Activated CD4-positive, alpha-beta T cell treated with anti-CD3 and anti-CD28 coated beads, Interleukin-2, amount 10 ng/mL, durations not matched to agents 24 days and 14 days (primary cell): ENCODE data around the gene CFAP68. TPM values are rescaled to one million over a fixed set of nuclear protein-coding genes. Genes with fewer than 3 reads are reported as not detected.

Experiments
- DNase-seq: peaks from one replicate; pipeline ENCODE4 v3.0.0; 2022
- H3K27ac Mint-ChIP-seq: one replicate; pipeline ENCODE4 v1.8.0; 2022; ENCODE audit warnings: mild to moderate bottlenecking, mixed read lengths
- H3K27me3 Mint-ChIP-seq: one replicate; pipeline ENCODE4 v1.8.0; 2022; ENCODE audit warnings: mixed read lengths
- H3K36me3 Mint-ChIP-seq: one replicate; pipeline ENCODE4 v1.8.0; 2022; ENCODE audit warnings: low read depth, mild to moderate bottlenecking, mixed read lengths
- H3K4me1 Mint-ChIP-seq: one replicate; pipeline ENCODE4 v1.8.0; 2021; ENCODE audit warnings: mixed read lengths
- H3K4me3 Mint-ChIP-seq: one replicate; pipeline ENCODE4 v1.8.0; 2022; ENCODE audit warnings: mild to moderate bottlenecking, moderate library complexity, mixed read lengths
- H3K9me3 Mint-ChIP-seq: one replicate; pipeline ENCODE4 v1.8.0; 2021; ENCODE audit warnings: mixed read lengths
- intact Hi-C: fragments of 100-400 bp; cut with micrococcal nuclease; formaldehyde crosslinking; loops from one replicate; pipeline ENCODE4 v1.15.1; 2023
- total RNA-seq: library from RNA; stranded (reverse); gene quantifications from 2 replicates; pipeline ENCODE4 v1.2.3, GENCODE V29; 2022

CFAP68 gene
- total RNA-seq, 1 donor from 2014 or later = 22.6 TPM

DNA sequence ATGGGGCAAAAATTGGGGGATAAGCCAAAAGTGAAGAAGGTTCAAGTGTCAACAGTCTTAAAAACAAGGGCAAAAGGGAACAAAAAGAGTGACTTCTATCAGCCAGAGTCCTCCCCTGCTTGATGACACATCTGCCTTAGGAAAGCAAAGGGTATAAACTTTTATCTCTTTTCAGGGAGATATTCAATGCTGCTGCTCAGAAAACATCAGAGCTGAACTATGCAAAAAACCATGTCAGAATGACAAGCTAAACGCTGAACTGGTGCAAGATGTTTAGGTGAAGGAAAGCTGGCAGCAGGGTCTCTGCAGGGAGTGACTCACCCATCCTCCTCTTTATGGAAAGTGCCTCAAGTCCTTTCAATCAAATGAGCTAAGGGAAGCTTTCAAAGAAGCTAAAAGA, 32.7 kb upstream of the CFAP68 start:
- peaks cover 28% of the 10 kb centered on the region for H3K36me3 Mint-ChIP-seq
- intact Hi-C loops = no loop called here

DNA sequence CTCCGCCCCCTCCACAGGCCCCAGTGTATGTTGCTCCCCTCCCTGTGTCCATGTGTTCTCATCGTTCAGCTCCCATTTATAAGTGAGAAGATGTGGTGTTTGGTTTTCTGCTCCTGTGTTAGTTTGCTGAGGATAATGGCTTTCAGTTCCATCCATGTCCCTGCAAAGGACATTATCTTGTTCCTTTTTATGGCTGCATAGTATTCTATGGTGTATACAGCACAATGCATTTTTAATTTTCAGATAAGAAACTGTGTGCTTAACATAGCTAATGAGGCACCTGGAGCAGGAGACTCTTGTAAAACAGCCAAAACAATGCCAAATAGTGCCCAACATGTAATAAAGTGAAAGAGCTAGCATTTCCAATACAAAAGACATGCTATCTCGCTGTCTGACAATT, 29.7 kb upstream of the CFAP68 start:
- Mint-ChIP-seq H3K36me3 (peaks cover 38% of the 10 kb centered on the region), H3K4me3 (no peak overlapping the region), H3K27me3 (no peaks in the 10 kb centered on the region), H3K9me3 (no peaks in the 10 kb centered on the region), H3K4me1 (peaks cover 2% of the 10 kb centered on the region), H3K27ac (no peak overlapping the region)
- intact Hi-C loops = no loop called here
- no peak for DNase-seq

More for the DNA sequence above, 32.7 kb upstream of the CFAP68 start:
- Mint-ChIP-seq H3K4me1 (peaks cover 2% of the 10 kb centered on the region), H3K27me3 (no peaks in the 10 kb centered on the region), H3K4me3 (no peak overlapping the region), H3K27ac (no peak overlapping the region), H3K9me3 (no peaks in the 10 kb centered on the region)
- no peak for DNase-seq

DNA sequence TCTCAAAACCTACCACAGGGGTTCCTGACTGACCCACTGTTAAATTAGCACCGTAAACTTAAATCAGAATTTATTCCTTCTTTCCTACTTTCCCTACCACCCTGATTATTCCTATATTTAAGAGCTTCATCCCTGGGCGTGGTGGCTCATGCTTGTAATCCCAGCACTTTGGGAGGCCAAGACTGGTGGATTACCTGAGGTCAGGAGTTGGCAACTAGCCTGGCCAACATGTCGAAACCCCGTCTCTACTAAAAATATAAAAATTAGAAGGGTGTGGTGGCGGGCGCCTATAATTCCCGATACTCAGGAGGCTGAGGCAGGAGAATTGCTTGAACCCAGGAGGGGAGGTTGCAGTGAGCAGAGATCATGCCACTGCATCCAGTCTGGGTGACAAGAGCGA, 28.3 kb upstream of the CFAP68 start:
- peaks cover 46% of the 10 kb centered on the region for H3K36me3 Mint-ChIP-seq

DNA sequence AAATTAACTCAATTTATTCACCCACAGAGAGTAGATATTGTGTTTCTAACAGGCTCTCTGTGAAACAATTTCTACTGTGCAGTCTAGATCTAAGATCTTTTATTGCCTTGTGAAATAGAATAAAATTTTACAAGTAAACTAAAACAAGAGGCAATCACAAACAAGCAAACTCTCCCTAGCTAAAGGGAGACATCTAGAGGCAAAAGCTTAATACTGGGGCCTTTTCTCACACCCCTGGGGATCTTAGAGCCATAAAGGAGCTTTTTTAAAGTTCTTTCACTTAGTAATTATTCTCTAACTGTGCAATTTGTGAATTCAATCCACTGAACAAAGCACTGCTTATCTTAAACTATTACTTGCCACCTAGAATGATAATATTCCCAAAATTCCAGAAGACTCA, 27.7 kb upstream of the CFAP68 start:
- Mint-ChIP-seq H3K9me3 (no peaks in the 10 kb centered on the region), H3K4me1 (peaks cover 2% of the 10 kb centered on the region), H3K4me3 (no peak overlapping the region), H3K27ac (no peak overlapping the region), H3K27me3 (no peaks in the 10 kb centered on the region), H3K36me3 (peaks cover 45% of the 10 kb centered on the region)
- no peak for DNase-seq
- intact Hi-C loops = no loop called here

More for the DNA sequence above, 28.3 kb upstream of the CFAP68 start:
- DNase-seq = no peak
- Mint-ChIP-seq H3K4me3 (no peak overlapping the region), H3K9me3 (no peaks in the 10 kb centered on the region), H3K4me1 (peaks cover 2% of the 10 kb centered on the region), H3K27me3 (no peaks in the 10 kb centered on the region), H3K27ac (no peak overlapping the region)
- intact Hi-C loops = no loop called here

DNA sequence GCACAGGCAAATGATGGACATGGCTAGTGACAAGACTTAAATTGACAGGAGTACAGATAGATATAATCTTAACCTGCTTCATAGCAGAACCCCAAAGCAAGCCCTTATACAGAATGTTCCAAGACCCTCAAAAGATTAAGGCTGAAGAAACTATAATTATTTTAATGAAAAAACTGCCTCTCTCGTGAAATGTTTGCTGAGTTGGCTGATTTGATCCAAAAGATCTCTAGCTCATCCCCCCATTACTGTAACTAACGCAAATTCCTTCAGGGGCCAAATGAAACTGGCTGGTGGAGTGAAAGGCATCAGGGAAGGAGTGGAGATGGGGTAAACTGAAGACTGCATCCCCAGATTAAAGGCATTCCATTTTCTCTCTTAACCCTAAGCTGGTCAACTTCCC, 27.2 kb upstream of the CFAP68 start:
- intact Hi-C loops = no loop called here
- Mint-ChIP-seq H3K36me3 (peaks cover 43% of the 10 kb centered on the region), H3K9me3 (no peaks in the 10 kb centered on the region), H3K4me1 (no peaks in the 10 kb centered on the region), H3K4me3 (no peak overlapping the region), H3K27me3 (no peaks in the 10 kb centered on the region), H3K27ac (no peak overlapping the region)
- no peak for DNase-seq

DNA sequence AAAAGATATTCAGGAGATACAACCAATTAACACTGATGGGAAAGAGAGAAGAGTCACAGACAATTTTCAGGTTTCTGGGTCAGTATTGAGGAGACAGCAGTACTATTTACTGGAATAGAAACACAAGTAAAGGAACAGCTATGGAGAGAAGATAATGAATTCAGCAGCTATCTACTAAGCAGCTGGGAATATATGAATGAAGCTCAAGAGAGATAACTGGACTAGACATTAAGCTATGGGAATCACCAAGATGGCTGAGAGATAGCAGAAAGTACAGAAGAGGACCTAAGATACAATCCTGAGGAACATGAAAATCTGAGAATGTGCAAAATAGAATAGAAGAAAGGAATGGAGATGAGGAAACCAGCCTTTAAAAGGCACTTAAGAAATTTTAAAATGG, 23.8 kb upstream of the CFAP68 start:
- no peak overlapping the region for H3K4me3 Mint-ChIP-seq
- DNase-seq = no peak
- no peaks in the 10 kb centered on the region for H3K4me1 Mint-ChIP-seq
- no peaks in the 10 kb centered on the region for H3K9me3 Mint-ChIP-seq
- H3K36me3 Mint-ChIP-seq = peaks cover 51% of the 10 kb centered on the region
- H3K27me3 Mint-ChIP-seq = no peaks in the 10 kb centered on the region
- no peak overlapping the region for H3K27ac Mint-ChIP-seq
- intact Hi-C loops = no loop called here

DNA sequence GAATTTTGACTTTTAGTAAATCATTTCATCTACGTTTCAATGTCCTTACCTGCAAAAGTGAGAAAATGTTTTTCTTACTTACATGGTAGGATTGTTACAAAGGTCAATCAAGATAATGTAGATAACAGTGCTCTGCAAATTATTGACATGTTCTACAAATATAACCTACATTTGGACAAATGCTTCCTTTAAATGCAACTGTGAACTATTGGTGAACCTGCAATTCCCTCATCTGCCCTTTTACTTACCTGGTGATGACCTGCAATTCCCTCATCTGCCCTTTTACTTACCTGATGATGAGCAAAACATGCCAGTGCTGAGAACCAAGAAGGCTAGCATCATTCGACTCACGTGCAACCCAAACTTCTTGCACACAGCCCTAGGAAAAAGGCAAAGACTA, 19.1 kb upstream of the CFAP68 start:
- intact Hi-C loops = no loop called here
- Mint-ChIP-seq H3K27me3 (no peaks in the 10 kb centered on the region), H3K4me1 (no peaks in the 10 kb centered on the region), H3K27ac (no peak overlapping the region), H3K4me3 (no peak overlapping the region), H3K36me3 (peaks cover 40% of the 10 kb centered on the region), H3K9me3 (no peaks in the 10 kb centered on the region)
- no peak for DNase-seq

DNA sequence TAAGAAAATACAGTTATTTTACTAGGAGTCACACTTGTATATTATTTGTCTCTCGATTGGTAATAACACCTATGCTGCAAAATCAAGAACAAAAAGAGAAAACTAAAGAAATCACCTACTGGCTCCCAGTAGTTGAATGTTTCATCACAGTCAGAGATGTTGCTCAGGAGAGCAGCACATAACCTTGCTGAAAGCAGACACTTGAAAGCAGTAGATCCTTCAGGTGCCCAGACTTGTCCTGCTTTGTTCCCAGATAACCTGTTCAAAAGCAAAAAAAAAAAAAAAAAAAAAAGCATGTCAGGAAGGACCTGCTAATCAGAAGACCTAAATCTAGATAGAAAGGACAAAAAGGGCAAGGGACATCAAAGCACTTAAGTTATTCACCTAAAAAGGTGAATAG, 9.2 kb upstream of the CFAP68 start:
- H3K4me3 Mint-ChIP-seq = peak overlapping the region; percentile 28
- intact Hi-C loops = loop anchor here (2.0 to 10.0 kb wide), 4 partner anchors 57 to 415 kb away; partner anchors contain the start of genes DLAT and SIK2
- no peaks in the 10 kb centered on the region for H3K9me3 Mint-ChIP-seq
- peaks cover 11% of the 10 kb centered on the region for H3K4me1 Mint-ChIP-seq
- H3K27ac Mint-ChIP-seq = no peak overlapping the region
- no peaks in the 10 kb centered on the region for H3K27me3 Mint-ChIP-seq
- H3K36me3 Mint-ChIP-seq = peaks cover 38% of the 10 kb centered on the region
- DNase-seq = no peak

DNA sequence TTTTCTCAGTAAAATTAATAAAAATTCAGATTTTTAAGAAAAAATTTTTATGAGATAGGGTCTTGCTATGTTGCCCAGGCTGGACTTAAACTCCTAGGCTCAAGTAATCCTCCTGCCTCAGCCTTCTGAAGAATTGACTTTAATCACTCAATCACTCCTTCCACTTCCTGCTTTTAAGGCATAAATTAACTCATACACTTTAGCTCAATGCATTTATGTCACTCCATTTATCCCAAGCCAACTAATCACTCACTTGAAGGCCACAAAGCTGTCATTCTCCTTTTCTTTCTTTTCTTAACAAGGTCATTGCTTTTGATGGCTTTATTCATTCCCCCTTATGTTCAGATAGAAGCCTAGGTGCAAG, 8.8 kb upstream of the CFAP68 start:
- H3K4me3 Mint-ChIP-seq = peak overlapping the region; percentile 96
- H3K9me3 Mint-ChIP-seq = no peaks in the 10 kb centered on the region
- peak overlapping the region; percentile 90 for H3K27ac Mint-ChIP-seq
- DNase-seq = no peak
- H3K36me3 Mint-ChIP-seq = peaks cover 36% of the 10 kb centered on the region
- intact Hi-C loops = loop anchor here (2.0 to 10.0 kb wide), 4 partner anchors 56 to 414 kb away; partner anchors contain the start of genes DLAT and SIK2
- H3K4me1 Mint-ChIP-seq = peaks cover 11% of the 10 kb centered on the region
- no peaks in the 10 kb centered on the region for H3K27me3 Mint-ChIP-seq

DNA sequence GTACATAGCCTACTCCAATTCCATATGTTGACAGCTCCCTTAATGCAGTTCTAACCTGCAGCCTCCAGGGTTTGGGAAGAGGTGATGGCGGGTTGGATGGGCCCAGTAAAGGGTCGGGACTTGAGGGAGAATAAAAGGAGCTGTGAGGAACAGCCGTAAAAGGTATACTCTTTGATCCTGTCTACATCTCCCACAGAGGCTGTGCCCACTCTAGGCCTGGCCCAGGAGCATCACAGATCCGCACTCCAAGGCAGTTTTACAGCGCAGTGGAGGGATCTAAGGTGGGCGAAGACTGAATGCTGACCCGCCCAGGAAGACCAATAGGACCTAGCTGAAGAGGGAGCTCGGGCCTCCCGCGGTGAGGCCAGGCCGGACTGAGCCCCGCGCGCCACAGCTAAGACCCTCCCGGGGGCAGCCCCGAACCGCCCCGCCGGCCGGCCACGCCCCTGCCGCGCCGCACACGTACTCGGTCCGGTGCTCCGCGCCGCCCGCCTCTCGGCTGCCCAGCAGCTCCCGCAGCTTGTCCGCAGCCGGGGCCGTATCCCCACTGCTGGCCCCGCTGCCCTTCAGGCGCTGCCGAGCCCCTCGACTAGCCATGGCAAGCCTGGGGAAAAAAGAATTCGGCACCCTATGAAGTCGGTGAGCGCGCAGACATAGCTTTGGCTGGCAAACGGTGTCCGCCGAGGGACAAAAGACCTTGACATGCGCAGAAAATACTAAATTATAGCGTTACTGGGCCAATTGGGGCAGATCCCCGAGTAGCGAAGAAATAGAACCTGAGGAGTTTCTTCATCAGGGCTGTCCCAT, 8.3 kb upstream of the CFAP68 start, which contains the start of gene ALG9:
TSS of gene ALG9 (minus strand) at position 696 of the 807 bp plus-strand sequence. CDS start at position 597, 99 bp downstream.
- H3K27ac Mint-ChIP-seq = peak within 1 kb of the TSS; percentile 90
- no peaks in the 10 kb centered on the region for H3K27me3 Mint-ChIP-seq
- DNase-seq = peak; percentile 97
- no peaks in the 10 kb centered on the region for H3K9me3 Mint-ChIP-seq
- peaks cover 11% of the 10 kb centered on the region for H3K4me1 Mint-ChIP-seq
- H3K36me3 Mint-ChIP-seq = peaks cover 35% of the 10 kb centered on the region
- H3K4me3 Mint-ChIP-seq = peak within 1 kb of the TSS; percentile 96
- intact Hi-C loops = loop anchor here (1.0 to 10.0 kb wide), 5 partner anchors 8 to 414 kb away; partner anchors contain the start of genes CFAP68, DLAT, FDXACB1 and SIK2

DNA sequence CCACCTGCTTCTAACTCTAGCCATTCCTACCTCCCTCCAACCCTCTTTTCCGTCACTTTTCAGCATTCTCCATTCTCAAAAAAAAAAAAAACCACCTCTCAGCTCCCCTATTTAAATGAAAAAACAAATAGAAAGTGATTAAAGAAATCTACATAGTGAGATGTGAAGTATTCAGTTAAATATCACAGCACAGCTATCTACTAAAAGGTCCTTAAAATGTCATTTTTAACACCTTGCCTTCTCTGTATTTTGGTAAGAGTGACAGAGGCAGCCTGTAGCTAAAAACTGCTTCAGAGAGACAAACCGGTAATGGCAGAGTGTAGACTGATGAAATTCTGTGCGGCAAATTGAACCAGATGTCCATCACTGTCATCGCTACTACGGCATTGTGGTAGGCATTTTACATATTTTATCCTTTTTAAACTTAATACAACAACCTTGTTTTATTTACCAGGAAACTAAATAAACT, 7.6 kb upstream of the CFAP68 start:
- intact Hi-C loops = loop anchor here (1.0 to 10.0 kb wide), 5 partner anchors 8 to 413 kb away; partner anchors contain the start of genes CFAP68, DLAT, FDXACB1 and SIK2
- Mint-ChIP-seq H3K4me3 (peak overlapping the region; percentile 96), H3K27ac (peak overlapping the region; percentile 76), H3K27me3 (no peaks in the 10 kb centered on the region), H3K4me1 (peaks cover 11% of the 10 kb centered on the region), H3K36me3 (peaks cover 29% of the 10 kb centered on the region), H3K9me3 (no peaks in the 10 kb centered on the region)
- no peak for DNase-seq

DNA sequence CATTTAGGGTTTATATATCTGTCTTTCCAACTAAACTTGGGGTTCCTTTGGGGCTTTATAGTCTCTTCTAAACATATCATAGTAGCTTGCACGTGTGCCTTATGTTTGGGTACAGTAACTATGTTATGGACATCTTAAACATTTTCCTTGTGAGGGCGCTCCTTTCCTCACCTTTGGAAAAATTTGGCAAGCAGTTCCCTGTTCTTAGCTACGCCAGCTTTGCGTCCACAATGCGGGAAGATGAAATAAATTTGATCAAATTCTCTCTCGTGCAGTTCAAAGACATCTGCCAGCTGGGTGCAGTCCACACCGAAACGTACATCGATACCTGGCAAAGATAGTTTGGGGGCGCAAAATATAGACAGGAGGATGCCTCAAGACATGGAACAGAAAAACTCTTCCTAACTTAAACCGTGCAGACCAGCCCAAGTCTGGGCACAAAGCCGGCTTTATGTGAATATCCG, 924 bp upstream of the CFAP68 start:
- intact Hi-C loops = loop anchor here (2.0 to 10.0 kb wide), 5 partner anchors 104 to 501 kb away; partner anchors contain the start of genes DLAT, POU2AF1 and PPP2R1B
- no peaks in the 10 kb centered on the region for H3K9me3 Mint-ChIP-seq
- DNase-seq = no peak
- H3K36me3 Mint-ChIP-seq = peaks cover 12% of the 10 kb centered on the region
- H3K4me3 Mint-ChIP-seq = peak overlapping the region; percentile 95
- H3K27me3 Mint-ChIP-seq = no peaks in the 10 kb centered on the region
- peaks cover 10% of the 10 kb centered on the region for H3K4me1 Mint-ChIP-seq
- H3K27ac Mint-ChIP-seq = peak overlapping the region; percentile 99

DNA sequence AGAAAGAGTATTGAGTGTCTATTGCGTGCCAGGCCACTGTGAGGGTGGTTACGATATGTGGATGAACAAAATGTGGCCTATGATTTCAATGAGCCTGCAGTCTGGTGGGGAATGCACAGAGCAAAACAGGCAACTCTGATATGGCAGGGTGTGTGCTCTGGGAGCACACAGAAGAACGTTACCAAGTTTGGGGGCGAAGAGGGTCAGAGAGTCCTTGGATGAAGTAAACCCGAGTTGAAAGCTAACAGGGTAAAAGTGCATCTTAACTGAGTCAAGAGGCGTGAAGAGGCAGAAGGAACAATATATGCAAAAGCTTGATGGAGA, 258 bp downstream of the CFAP68 start:
- Mint-ChIP-seq H3K27me3 (no peaks in the 10 kb centered on the region), H3K36me3 (peaks cover 8% of the 10 kb centered on the region), H3K4me3 (peak overlapping the region; percentile 95), H3K9me3 (no peaks in the 10 kb centered on the region), H3K4me1 (peaks cover 10% of the 10 kb centered on the region), H3K27ac (peak overlapping the region; percentile 99)
- DNase-seq = no peak
- intact Hi-C loops = loop anchor here (1.0 to 10.0 kb wide), 10 partner anchors 8 to 502 kb away; partner anchors contain the start of genes ALG9, DLAT, NKAPD1 and PIH1D2

DNA sequence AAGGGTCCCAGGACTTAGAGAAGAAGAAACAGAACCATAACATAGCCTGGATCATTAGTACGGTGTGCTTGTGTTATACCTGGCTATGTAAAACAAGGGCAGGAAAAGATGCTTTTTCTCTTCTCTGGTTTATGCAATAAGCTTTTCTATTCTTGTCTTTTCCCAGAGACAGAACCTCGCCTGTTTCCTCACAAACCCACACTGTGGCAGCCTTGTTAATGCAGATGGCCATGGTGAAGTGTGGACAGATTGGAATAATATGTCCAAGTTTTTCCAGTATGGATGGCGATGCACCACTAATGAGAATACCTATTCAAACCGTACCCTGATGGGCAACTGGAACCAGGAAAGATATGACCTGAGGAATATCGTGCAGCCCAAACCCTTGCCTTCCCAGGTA, 2.9 kb downstream of the CFAP68 start:
- Mint-ChIP-seq H3K4me1 (peaks cover 10% of the 10 kb centered on the region), H3K27me3 (no peaks in the 10 kb centered on the region), H3K27ac (no peak overlapping the region), H3K4me3 (no peak overlapping the region), H3K36me3 (peaks cover 4% of the 10 kb centered on the region), H3K9me3 (no peaks in the 10 kb centered on the region)
- intact Hi-C loops = no loop called here
- DNase-seq = no peak
